ENCODE data around the gene C1QA. TPM values are rescaled to one million over a fixed set of nuclear protein-coding genes. Genes with fewer than 3 reads are reported as not detected.

The C1QA gene
- total RNA-seq, 4 donors from 2014 or later: 273 to 435 (median 364) TPM

- DNase-seq (ENCODE audit: low spot score) (no peak), ATAC-seq (ENCODE audit: low FRiP score) (no peak)
- TF ChIP-seq, protein P1, sequence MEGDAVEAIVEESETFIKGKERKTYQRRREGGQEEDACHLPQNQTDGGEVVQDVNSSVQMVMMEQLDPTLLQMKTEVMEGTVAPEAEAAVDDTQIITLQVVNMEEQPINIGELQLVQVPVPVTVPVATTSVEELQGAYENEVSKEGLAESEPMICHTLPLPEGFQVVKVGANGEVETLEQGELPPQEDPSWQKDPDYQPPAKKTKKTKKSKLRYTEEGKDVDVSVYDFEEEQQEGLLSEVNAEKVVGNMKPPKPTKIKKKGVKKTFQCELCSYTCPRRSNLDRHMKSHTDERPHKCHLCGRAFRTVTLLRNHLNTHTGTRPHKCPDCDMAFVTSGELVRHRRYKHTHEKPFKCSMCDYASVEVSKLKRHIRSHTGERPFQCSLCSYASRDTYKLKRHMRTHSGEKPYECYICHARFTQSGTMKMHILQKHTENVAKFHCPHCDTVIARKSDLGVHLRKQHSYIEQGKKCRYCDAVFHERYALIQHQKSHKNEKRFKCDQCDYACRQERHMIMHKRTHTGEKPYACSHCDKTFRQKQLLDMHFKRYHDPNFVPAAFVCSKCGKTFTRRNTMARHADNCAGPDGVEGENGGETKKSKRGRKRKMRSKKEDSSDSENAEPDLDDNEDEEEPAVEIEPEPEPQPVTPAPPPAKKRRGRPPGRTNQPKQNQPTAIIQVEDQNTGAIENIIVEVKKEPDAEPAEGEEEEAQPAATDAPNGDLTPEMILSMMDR (IDR thresholded peaks at IDR 0.05): no peak
Observed at GRCh38 chr1:22619798-22620197, 16.6 kb upstream of the C1QA start.

DNA sequence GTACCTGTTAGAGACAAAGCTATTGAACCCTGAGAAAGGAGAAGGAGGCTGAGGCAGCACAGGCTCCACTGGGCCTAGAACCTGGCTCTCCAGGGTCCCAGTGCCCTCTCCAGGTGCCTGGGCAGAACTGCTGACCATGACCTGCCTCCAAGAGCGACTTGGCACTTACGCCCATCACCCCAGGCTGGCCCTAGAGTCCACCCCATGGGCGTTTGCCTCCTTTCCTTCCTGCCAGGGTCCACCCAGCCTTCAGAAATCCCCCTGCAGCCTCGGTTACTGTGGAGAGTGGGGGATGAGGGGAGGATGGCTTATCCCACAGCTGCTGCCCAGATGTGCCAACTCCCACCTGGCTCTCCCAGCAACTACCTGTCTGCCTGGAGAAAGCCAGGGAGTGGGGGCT, 14.7 kb upstream of the C1QA start:
- TF ChIP-seq, protein P1 (IDR thresholded peaks at IDR 0.05): no peak
- no peak for DNase-seq (ENCODE audit: low spot score)
- ATAC-seq (ENCODE audit: low FRiP score): no peak

- TF ChIP-seq, protein P1 (IDR thresholded peaks at IDR 0.05): no peak
- no peak for DNase-seq (ENCODE audit: low spot score)
- ATAC-seq (ENCODE audit: low FRiP score): no peak
Observed at GRCh38 chr1:22625262-22625925, 11.0 kb upstream of the C1QA start.

- DNase-seq (ENCODE audit: low spot score) (no peak), ATAC-seq (ENCODE audit: low FRiP score) (no peak)
- TF ChIP-seq, protein P1 (IDR thresholded peaks at IDR 0.05): no peak
Observed at GRCh38 chr1:22626237-22627157, 9.9 kb upstream of the C1QA start.

- ATAC-seq (ENCODE audit: low FRiP score) (no peak), DNase-seq (ENCODE audit: low spot score) (no peak)
- TF ChIP-seq, protein P1 (IDR thresholded peaks at IDR 0.05): no peak
Observed at GRCh38 chr1:22627331-22627730, 9.1 kb upstream of the C1QA start.

- TF ChIP-seq, protein P1 (IDR thresholded peaks at IDR 0.05): no peak
- DNase-seq (ENCODE audit: low spot score): no peak
- ATAC-seq (ENCODE audit: low FRiP score): no peak
Observed at GRCh38 chr1:22628698-22629444, 7.6 kb upstream of the C1QA start.
